ENCODE results near the gene NUDT13.

The NUDT13 gene

GRCh38 chr10:73119952-73120351, 9.7 kb downstream of the NUDT13 start:
- no peaks in the 10 kb centered on the region for H3K9me3 Mint-ChIP-seq
- no peak for TF ChIP-seq CTCF (IDR thresholded peaks at IDR 0.05; ENCODE audit: unreplicated experiment in 3 of 3)
- no peaks in the 10 kb centered on the region for H3K27me3 Mint-ChIP-seq (ENCODE audit: low read depth)
- H3K36me3 Mint-ChIP-seq (ENCODE audit: low read depth), result peaks cover 7% of the 10 kb centered on the region
- peak overlapping the region in 1 of 3 experiments; percentile 36 for H3K27ac Mint-ChIP-seq
- H3K4me3 Mint-ChIP-seq, result no peak overlapping the region
- H3K4me1 Mint-ChIP-seq, result peaks cover 7% of the 10 kb centered on the region

- Mint-ChIP-seq H3K36me3 (ENCODE audit: low read depth) (peaks cover 36% of the 10 kb centered on the region), H3K4me3 (no peak overlapping the region), H3K27me3 (ENCODE audit: low read depth) (no peaks in the 10 kb centered on the region), H3K27ac (no peak overlapping the region), H3K9me3 (no peaks in the 10 kb centered on the region), H3K4me1 (no peaks in the 10 kb centered on the region)
- TF ChIP-seq CTCF (IDR thresholded peaks at IDR 0.05; ENCODE audit: unreplicated experiment in 3 of 3), result no peak
Measured at GRCh38 chr10:73126343-73126742, 16.1 kb downstream of the NUDT13 start.

- Mint-ChIP-seq H3K4me1 (no peaks in the 10 kb centered on the region), H3K27ac (no peak overlapping the region), H3K36me3 (ENCODE audit: low read depth) (peaks cover 64% of the 10 kb centered on the region)
Measured at GRCh38 chr10:73131301-73131700, 21.0 kb downstream of the NUDT13 start.

GRCh38 chr10:73131913-73132686, 21.8 kb downstream of the NUDT13 start:
- H3K9me3 Mint-ChIP-seq, result no peaks in the 10 kb centered on the region
- H3K36me3 Mint-ChIP-seq (ENCODE audit: low read depth), result peaks cover 65% of the 10 kb centered on the region
- H3K4me1 Mint-ChIP-seq, result no peaks in the 10 kb centered on the region
- H3K27ac Mint-ChIP-seq, result peak overlapping the region in 1 of 3 experiments; percentile 21
- no peak overlapping the region for H3K4me3 Mint-ChIP-seq
- no peak for TF ChIP-seq CTCF (IDR thresholded peaks at IDR 0.05; ENCODE audit: unreplicated experiment in 3 of 3)
- no peaks in the 10 kb centered on the region for H3K27me3 Mint-ChIP-seq (ENCODE audit: low read depth)

More at GRCh38 chr10:73131301-73131700, 21.0 kb downstream of the NUDT13 start:
- Mint-ChIP-seq H3K4me3 (no peak overlapping the region), H3K27me3 (ENCODE audit: low read depth) (no peaks in the 10 kb centered on the region), H3K9me3 (no peaks in the 10 kb centered on the region)
- TF ChIP-seq CTCF (IDR thresholded peaks at IDR 0.05; ENCODE audit: unreplicated experiment in 3 of 3), result no peak

GRCh38 chr10:73134727-73135126, 24.5 kb downstream of the NUDT13 start:
- peaks cover 76% of the 10 kb centered on the region for H3K36me3 Mint-ChIP-seq (ENCODE audit: low read depth)
- H3K4me1 Mint-ChIP-seq, result no peaks in the 10 kb centered on the region
- no peaks in the 10 kb centered on the region for H3K9me3 Mint-ChIP-seq
- H3K27me3 Mint-ChIP-seq (ENCODE audit: low read depth), result no peaks in the 10 kb centered on the region
- no peak overlapping the region for H3K4me3 Mint-ChIP-seq
- H3K27ac Mint-ChIP-seq, result no peak overlapping the region
- TF ChIP-seq CTCF (IDR thresholded peaks at IDR 0.05; ENCODE audit: unreplicated experiment in 3 of 3), result no peak

- no peak for TF ChIP-seq CTCF (IDR thresholded peaks at IDR 0.05; ENCODE audit: unreplicated experiment in 3 of 3)
- no peaks in the 10 kb centered on the region for H3K9me3 Mint-ChIP-seq
- no peak overlapping the region for H3K27ac Mint-ChIP-seq
- H3K36me3 Mint-ChIP-seq (ENCODE audit: low read depth), result peaks cover 70% of the 10 kb centered on the region
- no peaks in the 10 kb centered on the region for H3K4me1 Mint-ChIP-seq
- H3K4me3 Mint-ChIP-seq, result no peak overlapping the region
- no peaks in the 10 kb centered on the region for H3K27me3 Mint-ChIP-seq (ENCODE audit: low read depth)
Measured at GRCh38 chr10:73136627-73137026, 26.4 kb downstream of the NUDT13 start.
